NCI-H1436 treated with DMSO at 0.1 percent for 48 hours (cell line): ENCODE data around the gene DDB1.

Source experiments
- DNase-seq: peaks from one replicate; lab custom pipeline; 2025; lab: John Stamatoyannopoulos, UW

The DDB1 gene

GRCh38 chr11:61332797-61333549 is at the start of gene DDB1, which contains the start of gene TKFC:
Gene DDB1 (minus strand): TSS chr11:61333105. CDS start chr11:61332968, 137 bp downstream.
Gene TKFC (plus strand): TSS chr11:61333228. CDS start chr11:61334729, 1,501 bp downstream.
- DNase-seq = peak; percentile 40

DNA sequence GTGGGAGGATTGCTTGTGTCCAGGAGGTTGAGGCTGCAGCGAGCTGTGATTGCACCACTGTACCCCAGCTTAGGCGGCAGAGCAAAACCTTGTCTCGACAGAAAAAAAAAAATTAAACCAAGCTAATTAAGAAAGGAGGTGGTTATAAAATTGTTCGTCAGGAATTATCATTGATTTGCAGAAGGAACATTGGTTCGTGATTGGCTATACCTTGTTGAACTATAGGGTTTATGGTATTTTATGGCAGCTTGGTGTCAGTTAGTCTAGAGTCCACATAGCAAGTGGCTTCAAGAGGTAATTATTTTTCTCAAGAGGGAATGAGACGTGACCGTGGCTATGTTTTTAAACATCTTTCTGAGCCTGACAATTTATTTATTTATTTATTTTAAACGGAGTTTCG is 48.0 kb upstream of the DDB1 start:
- no peak for DNase-seq

- DNase-seq = no peak
Measured at GRCh38 chr11:61378713-61379313, 45.9 kb upstream of the DDB1 start.

GRCh38 chr11:61377461-61378160 is 44.7 kb upstream of the DDB1 start:
- DNase-seq = no peak

GRCh38 chr11:61375761-61376108 is 42.8 kb upstream of the DDB1 start:
- no peak for DNase-seq

- no peak for DNase-seq
Measured at GRCh38 chr11:61372659-61373420, 39.9 kb upstream of the DDB1 start.

DNA sequence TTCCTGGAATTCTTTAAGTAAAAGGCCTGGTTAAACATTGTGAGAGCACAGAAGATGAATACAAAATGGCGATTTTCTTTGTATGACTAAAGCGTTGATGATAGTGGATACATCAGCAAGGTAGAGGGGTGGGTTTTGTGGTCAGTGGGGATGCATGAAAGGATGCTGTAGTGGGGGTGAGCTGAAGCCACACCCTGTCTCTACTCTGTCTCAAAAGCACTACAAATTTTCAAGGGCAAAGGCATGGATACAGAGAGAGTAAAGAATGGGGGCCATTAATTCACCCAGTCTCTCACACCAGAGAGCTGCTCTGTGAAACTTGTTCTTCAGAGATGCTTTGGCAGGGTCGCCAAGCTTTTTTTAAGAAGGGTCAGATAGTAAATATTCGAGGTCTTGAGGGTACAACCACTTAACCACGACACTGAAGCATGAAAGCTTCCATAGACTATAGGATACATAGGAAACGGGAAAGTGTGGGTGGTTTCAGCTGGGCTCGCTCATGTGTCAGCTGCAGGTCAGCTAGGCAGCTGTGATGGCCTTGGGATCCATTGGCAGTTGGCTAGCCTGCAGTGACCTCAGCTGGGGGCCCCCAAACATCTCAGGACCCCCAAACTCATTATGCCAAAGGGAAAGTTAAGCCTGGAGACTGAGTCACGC is 37.6 kb upstream of the DDB1 start:
- no peak for DNase-seq

- DNase-seq = no peak
Measured at GRCh38 chr11:61369372-61370348, 36.8 kb upstream of the DDB1 start.

DNA sequence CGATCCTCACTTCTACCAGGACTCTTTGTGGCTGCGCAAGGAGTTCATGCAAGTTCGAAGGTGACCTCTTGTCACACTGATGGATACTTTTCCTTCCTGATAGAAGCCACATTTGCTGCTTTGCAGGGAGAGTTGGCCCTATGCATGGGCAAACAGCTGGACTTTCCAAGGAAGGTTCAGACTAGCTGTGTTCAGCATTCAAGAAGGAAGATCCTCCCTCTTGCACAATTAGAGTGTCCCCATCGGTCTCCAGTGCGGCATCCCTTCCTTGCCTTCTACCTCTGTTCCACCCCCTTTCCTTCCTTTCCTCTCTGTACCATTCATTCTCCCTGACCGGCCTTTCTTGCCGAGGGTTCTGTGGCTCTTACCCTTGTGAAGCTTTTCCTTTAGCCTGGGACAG is 35.7 kb upstream of the DDB1 start:
- DNase-seq = no peak

DNA sequence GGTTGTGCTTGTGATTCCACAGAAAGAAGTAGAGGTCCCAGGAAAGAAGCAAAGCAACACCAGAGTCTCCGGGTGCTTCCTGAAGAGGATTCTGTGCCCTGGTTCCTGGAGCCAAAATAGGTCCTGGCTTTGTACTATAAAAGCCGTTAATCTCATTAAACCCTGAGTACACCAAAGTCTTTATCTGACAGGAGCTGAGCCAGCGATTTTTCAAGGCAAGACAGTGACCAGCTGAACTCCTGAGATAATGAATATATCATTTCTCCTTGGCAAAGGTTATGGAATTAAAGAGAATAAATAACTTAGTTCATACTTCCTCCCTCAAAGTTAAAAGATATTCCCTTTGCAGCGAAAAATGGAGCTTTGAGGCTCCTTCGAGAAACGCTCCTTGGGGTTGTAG is 34.5 kb upstream of the DDB1 start:
- no peak for DNase-seq

GRCh38 chr11:61364012-61364675 is 31.2 kb upstream of the DDB1 start:
- DNase-seq = no peak

DNA sequence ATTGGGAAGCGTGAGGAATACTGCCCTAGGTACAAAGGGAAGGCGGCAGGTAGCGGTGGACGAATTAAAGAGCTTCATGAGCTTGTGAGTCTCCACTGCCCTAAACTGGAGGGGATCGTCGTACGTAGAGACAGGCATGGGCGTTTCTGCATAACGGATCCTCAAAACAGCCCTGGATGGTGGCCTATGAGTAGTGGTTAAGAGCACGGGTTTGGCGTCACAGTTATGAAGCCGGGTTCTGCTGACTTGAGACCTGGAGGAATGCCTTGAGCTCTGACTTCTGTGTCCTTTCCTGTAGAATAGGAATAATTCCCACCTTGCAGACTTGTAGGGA is 29.6 kb upstream of the DDB1 start:
- DNase-seq = no peak

DNA sequence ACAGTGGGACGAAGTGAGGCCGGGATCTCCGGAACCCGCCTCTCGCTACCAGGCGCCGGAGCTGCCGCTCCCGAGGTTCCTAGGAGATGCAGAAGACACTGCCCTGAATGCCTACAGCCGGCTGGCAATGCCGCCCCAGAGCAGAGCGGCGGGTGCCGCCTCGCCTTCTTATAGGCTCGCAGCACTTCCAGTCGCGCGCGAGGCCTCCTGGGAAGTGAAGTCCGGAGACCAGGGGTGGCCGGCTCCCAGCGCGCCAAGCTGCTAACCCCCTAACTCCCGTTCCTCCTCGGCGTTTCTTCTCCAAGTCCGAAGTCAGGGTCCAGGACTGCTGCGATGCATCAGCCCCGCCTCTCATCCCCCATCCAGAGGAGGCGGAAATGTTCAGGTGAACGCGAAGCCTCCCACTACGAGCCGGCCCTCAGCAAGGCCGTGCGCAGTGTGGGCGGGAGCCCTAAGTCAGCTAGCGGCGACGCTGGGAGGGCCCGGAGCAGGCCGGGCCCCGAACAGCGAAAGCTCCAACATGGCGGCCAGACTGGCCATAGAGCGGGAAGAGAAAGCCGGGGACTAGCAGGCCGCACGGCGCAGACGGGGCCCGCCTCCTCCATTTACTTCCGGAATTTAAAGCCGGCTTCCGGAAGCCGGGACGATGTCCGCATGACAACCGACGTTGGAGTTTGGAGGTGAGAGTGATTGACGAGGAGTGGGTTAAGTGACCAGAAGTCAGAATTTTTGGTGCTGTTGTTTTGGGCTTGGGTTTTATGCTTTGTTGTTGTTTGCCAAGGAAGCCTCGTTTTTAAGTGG is 29.0 kb upstream of the DDB1 start, which contains the start of the genes CYB561A3 and TMEM138:
TSS of gene CYB561A3 (minus strand) at position 142 of the 801 bp plus-strand sequence. CDS start 5,169 bp downstream, outside the sequence.
TSS of gene TMEM138 (plus strand) at position 634 of the 801 bp plus-strand sequence. CDS start 2,017 bp downstream, outside the sequence.
- peak; percentile 74 for DNase-seq

GRCh38 chr11:61361237-61361740 is 28.4 kb upstream of the DDB1 start:
- no peak for DNase-seq

- no peak for DNase-seq
Measured at GRCh38 chr11:61359516-61359915, 26.6 kb upstream of the DDB1 start.

DNA sequence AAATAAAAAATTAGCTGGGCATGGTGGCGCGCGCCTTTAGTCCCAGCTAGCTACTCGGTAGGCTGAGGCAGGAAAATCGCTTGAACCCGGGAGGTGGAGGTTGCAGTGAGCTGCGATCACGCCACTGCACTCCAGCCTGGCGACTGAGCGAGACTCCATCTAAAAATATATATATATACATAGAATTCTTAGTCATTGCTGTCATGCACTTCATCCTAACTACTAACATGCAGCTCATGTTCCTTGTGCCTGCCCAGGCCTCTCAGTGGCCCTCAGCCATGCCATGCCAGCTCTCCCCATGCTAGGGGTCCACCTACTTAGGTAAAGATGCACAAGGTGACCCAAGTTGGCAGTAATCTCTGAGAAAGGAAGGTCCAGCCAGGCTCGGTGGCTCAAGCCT is 25.7 kb upstream of the DDB1 start:
- DNase-seq = no peak

DNA sequence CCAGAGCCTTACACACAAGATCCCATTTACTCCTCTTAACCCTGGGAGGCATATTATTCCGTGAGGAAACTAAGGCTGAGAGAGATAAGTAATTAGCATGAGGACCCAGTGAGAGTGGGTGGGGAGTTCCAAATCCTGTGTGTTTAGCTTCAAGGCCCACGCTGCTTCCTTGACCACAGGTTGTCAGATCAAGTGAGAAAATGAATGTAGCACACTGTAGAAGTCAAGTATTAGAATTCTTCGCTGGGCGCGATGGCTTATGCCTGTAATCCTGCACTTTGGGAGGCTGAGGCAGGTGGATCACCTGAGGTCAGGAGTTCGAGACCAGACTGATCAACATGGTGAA is 25.0 kb upstream of the DDB1 start:
- DNase-seq = no peak

DNA sequence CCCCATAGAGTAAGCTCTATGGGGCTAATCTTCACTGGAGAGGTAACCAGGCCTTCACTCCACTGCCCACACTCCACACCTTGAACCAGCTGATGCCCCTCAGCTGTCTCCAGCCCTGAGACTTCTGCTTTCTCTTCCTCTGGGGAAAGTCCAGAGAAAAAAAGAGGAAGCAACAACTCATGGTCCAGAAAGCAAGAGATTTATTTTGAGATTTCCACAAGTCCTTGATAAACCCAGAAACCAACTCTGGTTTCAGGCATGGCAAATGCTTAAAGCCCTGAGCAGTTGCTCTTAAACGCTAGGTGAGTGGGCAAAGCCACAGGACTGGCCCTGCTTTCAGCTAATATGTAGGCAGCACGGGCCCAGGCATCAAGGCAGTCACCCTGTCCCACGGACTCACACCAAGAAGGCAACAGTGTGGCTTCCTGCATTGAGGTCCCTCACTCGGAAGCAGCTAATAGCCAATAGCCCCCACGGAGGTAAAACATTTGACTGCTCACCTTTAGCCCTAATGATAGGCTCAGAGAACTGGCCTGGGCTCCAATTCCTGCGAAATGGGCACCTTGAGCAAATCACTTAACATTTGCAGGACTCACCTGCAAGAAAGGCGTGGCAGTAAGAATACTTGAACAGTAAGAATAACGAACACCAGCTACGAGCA is 24.5 kb upstream of the DDB1 start:
- no peak for DNase-seq
